Inferior parietal cortex (tissue), 1 donor: ENCODE measurements around the gene CADM3.

Source experiments
- DNase-seq: peaks from one replicate; pipeline ENCODE4 v3.0.0-alpha.2; 2016; ENCODE audit errors: extremely low spot score

Gene CADM3, protein sequence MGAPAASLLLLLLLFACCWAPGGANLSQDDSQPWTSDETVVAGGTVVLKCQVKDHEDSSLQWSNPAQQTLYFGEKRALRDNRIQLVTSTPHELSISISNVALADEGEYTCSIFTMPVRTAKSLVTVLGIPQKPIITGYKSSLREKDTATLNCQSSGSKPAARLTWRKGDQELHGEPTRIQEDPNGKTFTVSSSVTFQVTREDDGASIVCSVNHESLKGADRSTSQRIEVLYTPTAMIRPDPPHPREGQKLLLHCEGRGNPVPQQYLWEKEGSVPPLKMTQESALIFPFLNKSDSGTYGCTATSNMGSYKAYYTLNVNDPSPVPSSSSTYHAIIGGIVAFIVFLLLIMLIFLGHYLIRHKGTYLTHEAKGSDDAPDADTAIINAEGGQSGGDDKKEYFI

DNA sequence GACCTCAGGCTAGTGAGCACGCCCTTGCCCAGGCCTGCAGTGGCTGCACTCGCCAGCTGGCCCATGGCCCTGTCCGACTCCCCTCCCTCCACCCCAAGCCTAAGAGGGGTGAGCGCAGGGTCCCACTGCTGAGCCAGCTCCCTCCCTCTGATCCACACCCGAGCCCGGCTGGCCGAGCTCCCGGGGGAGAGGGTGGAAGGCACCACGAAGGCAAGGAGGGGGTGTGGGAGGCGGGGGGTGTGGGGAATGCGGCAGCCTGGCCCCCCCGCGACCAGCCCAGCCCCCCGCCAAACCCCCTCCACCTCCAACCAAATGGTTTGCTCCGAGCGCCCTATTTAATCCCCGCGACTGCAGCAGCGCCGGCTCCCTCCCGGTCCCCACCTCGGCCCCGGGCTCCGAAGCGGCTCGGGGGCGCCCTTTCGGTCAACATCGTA, at the start of gene CADM3:
Gene CADM3, plus strand, starts transcription at position 362 of the 434 bp plus-strand sequence. CDS start 151 bp downstream, outside the sequence.
- DNase-seq = no peak

DNA sequence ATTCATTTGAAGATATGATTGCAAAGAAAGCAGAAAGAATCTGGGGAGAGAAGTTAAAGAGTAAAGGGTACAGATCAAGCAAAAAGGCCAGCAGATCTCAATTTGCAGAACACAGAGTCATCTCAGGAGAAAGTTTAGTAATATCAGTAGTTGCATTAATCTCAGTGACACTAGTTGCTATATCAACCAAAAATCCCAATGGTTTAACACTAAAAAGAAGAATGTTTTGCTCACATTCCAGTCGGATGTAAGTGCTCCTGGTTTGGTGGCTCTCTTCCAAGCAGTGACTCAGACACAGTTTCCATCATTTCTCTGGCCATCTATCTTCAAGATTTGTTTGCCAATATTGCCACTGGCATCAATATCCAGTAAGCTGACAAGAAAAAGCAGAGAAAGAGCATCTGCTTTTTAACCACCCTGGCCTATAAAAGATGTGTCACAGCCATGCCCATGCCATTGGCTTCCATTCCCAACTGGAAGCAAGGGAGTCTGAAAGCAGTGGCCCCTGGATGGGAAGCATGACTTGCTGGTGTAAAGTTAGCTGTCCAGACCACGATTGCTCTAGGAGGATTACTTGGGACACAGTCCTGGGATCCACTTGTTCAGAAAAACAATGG, 49.3 kb upstream of the CADM3 start:
- DNase-seq = no peak

GRCh38 chr1:159123587-159123986, 47.8 kb upstream of the CADM3 start:
- no peak for DNase-seq

DNA sequence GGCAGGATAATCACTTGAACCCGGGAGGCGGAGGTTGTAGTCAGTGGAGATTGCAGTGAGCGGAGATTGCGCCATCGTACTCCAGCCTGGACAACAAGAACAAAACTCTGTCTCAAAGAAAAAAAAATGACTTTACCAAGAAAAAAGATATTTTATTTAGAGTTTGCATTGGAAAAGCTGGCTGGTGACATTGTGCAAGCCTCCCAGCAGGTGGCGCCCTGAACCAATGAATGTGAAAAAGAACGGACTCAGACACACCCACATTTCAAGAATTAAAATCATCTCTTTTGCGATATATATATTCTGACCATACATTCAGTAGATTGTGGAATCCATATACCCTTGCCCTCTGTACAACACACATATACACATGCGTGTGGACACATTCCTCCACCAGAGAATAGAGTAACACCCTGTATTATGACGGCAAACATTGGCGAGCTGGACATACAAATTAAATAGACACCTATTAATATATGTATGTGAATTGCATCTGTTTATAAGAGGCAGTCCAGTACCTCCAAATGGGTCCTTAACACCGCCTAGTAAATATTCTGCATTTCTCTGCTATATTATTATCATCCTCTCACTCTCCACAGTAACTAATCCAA, 39.0 kb upstream of the CADM3 start:
- DNase-seq = peak; percentile 86

DNA sequence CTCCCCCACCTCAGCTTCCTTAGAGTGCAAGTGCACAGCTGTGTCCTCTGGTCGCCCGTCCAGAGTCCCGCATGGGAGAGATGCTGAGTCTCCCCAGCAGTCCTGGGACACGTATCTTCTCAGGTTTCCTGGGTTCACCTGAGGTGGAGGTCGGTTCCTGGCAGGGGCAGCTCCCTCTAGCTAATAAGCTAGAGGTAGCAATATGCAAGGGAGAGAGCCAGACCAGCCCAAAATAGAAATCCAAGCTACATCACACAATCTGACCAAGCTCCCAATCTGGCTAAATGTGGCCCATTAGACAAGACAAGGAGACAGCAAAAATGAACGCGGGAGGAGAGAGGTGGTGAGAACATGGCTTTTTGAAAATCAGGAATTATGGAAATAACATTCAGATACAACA, 30.9 kb upstream of the CADM3 start:
- no peak for DNase-seq

- peak; percentile 79 for DNase-seq
Measured at GRCh38 chr1:159141584-159142390, 29.6 kb upstream of the CADM3 start.

DNA sequence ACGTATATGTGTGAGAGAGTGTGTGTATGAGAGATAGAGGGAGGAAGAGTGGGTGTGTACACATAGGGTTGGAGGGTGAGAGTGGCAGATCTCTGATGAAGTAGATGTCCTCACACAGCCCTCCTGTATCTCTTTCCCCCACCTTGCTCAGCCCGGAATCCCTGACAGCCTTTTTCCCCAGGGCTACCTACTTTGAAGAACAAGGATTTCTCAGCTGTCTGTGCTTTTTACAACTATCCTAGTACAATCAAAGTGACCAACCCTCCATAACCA, 29.1 kb upstream of the CADM3 start:
- DNase-seq = no peak

DNA sequence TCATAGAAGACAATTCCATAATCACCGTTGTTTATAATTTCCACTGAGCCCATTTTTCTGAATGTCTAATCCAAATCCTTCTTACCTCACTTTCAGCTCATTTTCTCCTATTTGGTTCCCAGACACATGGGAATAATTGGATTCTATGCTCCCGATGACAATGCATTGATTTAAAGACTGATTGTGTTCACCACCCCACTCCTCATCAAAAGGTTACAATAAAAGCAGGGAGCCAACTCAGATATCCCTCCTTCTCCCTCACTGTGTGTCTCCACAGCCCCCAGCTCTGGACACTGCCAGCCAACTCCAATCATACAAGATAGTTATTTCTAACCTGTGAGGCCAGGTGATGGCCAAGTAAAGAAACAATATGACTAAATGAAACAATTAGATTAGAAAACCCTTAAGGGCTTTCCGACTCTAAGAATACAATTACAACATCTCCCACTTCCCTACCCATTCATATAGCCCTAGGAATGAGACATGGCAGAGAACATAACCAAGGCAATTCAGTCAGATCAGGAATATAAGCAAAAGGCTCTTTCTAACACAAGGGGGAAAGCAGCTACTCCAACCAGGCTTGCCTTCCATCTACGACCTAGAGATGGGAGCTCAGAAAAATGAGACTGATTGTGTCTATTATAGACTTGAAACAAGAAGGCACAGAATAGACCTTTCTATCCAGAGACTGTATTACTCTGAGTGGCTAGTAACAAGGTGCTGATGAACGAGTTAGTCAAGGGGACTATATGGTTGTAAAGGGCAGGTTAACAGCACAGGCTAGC, 28.5 kb upstream of the CADM3 start:
- no peak for DNase-seq

- DNase-seq = no peak
Measured at GRCh38 chr1:159144571-159144970, 26.8 kb upstream of the CADM3 start.

DNA sequence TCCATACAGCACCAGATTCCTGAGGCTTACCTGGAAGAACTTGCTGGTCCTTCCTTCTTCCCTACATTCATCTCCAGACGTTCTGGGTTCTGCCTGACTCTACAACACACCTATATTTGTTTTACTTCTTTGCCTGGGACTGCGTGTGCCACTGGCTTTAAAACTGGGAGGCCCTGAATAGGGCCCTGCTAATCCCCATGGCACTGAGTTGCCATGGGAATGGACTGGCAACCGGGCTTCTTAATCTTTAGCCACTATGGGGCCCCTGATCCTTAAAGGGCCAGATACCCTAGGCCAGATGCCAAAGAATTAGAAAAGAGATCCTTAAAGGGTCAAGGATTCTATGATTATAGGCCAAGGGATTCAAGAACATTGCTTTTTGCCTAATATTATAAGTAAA, 24.4 kb upstream of the CADM3 start:
- DNase-seq = no peak

GRCh38 chr1:159152031-159152430, 19.4 kb upstream of the CADM3 start:
- no peak for DNase-seq

GRCh38 chr1:159161001-159161718, 10.3 kb upstream of the CADM3 start:
- peak; percentile 84 for DNase-seq

- DNase-seq = no peak
Measured at GRCh38 chr1:159161719-159162026, 9.7 kb upstream of the CADM3 start.

DNA sequence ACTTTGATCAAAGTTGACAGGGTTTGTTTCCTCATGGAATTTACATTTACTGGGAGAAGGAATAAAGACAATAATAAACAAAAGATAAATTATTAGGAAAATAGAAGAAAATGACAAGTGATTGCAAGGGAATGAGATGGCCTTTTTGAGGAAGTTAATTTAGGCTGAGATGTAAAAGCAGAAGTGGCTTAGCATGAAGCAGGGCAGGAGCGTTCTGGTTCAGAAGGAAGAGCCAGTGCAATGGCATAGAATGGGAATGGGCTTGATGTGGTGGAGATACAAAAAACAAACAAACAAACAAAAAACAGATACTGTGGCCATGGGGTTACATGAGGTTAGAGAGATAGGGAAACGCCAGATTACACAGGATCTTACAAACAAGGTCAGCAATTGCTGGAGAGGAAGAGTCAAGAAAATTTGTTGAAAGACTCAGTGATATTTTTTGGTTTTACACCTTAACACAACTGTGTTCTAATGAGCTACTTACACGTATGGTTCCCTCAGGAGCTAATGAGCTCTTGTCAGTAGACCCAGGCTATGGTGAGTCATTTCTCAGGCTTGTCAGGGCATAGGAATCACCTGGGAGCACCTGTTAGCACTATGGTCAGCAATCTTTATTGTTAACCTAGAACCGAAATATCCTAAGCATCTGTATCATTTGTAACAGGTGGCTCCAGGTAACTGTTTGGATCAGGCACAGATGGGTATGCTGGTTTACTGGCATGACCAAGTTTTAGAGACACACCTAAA, 8.7 kb upstream of the CADM3 start:
- no peak for DNase-seq

DNA sequence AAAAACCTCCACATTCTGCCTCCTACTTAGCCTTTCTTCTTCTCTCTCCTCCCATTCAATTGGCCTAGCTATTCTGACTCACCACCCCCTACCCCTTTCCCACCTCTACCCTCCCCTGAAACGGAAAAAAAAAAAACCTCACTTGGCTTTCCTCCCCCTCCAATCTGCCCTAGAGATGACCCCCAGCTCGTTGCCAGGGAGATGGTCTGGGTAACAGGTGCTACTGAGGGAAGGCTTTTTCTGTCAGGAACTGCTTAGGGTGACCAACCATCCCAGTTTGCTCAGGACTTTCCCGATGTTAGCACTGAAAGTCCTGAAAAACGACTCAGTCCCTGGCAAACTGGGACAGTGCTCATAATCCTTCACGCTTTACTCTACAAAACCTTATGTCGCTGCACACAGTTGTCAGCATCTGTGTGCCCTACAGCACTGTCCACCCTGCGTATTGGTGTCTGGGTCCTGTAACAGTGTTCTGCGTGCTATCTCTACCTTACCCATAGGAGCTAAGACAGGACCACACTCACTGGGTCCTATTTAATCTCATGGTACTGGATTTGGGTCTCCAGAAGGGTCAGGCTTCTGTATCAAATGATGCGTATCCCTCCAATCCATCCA, 7.7 kb upstream of the CADM3 start:
- DNase-seq = no peak

GRCh38 chr1:159168043-159168442, 3.4 kb upstream of the CADM3 start:
- DNase-seq = no peak

- DNase-seq = no peak
Measured at GRCh38 chr1:159170639-159171038, 776 bp upstream of the CADM3 start.

GRCh38 chr1:159171688-159172501, 480 bp downstream of the CADM3 start:
- no peak for DNase-seq
